ENCODE measurements around the gene PDZD7. TPM values are rescaled to one million over a fixed set of nuclear protein-coding genes. Genes with fewer than 3 reads are reported as not detected.

The PDZD7 gene
- total RNA-seq, 1 donor from 2014 or later = 0.93 TPM

DNA sequence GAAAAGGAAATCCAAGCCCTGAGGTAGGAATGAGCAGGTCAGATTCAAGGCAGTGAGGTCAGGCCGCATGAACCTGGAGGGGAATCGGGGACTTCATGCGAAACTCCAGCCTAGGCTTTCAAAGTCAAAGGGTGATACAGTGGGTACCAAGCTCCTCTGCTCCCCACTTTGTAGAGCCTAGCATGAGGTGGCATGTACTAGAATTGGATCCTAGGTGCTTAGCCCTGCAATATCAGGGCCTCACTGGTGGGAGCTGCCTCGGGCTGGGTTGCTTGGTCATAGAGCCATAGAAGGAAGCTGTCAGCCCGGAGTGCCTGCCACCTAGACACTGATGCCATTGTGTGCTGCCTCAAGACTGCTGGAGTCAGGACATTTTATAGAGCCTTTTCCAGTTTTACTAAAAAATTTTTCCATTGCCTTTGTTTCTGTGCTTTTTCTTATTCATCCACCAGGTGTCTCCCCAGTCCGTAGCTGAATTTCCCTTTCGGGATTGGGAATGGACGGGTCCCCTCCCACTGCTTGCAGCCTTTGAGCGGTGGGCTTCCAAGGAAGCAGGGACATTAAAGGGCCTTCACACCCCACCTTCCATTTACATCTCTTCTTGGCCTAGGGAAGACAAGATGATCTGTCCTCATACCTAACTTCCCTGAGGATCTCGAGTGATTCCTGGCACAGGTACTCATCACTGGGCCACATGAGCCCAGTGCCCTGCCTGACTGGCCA lies 36.8 kb downstream of the PDZD7 start:
- Mint-ChIP-seq H3K4me1 (peaks cover 27% of the 10 kb centered on the region), H3K36me3 (ENCODE audit: low read depth) (peaks cover 43% of the 10 kb centered on the region), H3K27ac (no peak overlapping the region), H3K9me3 (no peaks in the 10 kb centered on the region), H3K4me3 (no peak overlapping the region), H3K27me3 (no peaks in the 10 kb centered on the region)
- DNase-seq = no peak
- intact Hi-C loops (cut with micrococcal nuclease) = no loop called here

DNA sequence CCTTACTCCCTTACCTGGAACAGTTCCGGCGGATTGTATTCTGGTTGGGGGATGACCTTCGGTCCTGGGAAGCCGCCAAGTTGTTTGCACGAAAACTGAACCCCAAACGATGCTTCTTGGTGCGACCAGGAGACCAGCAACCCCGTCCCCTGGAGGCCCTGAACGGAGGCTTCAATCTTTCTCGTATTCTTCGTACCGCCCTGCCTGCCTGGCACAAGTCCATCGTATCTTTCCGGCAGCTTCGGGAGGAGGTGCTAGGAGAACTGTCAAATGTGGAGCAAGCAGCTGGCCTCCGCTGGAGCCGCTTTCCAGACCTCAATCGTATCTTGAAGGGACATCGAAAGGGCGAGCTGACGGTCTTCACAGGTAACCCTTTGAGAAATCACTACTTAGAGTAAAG lies 41.8 kb downstream of the PDZD7 start:
- no peak for DNase-seq
- no peaks in the 10 kb centered on the region for H3K27me3 Mint-ChIP-seq
- no peak overlapping the region for H3K27ac Mint-ChIP-seq
- peak overlapping the region; percentile 95 for H3K4me3 Mint-ChIP-seq
- peaks cover 27% of the 10 kb centered on the region for H3K4me1 Mint-ChIP-seq
- no peaks in the 10 kb centered on the region for H3K9me3 Mint-ChIP-seq
- intact Hi-C loops (cut with micrococcal nuclease) = no loop called here
- H3K36me3 Mint-ChIP-seq (ENCODE audit: low read depth) = peaks cover 45% of the 10 kb centered on the region

DNA sequence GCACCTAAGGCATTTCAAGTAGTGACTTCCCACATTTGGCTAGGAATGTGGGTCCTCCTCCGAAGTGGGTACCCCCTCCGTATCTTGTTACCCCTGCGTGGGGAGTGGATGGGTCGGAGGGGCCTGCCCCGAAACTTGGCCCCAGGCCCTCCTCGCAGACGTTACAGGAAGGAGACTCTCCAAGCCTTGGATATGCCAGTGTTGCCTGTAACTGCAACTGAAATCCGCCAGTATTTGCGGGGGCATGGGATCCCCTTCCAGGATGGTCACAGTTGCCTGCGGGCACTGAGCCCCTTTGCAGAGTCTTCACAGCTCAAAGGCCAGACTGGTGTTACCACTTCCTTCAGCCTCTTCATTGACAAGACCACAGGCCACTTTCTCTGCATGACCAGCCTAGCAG lies 42.8 kb downstream of the PDZD7 start:
- intact Hi-C loops (cut with micrococcal nuclease) = no loop called here
- peaks cover 37% of the 10 kb centered on the region for H3K36me3 Mint-ChIP-seq (ENCODE audit: low read depth)

DNA sequence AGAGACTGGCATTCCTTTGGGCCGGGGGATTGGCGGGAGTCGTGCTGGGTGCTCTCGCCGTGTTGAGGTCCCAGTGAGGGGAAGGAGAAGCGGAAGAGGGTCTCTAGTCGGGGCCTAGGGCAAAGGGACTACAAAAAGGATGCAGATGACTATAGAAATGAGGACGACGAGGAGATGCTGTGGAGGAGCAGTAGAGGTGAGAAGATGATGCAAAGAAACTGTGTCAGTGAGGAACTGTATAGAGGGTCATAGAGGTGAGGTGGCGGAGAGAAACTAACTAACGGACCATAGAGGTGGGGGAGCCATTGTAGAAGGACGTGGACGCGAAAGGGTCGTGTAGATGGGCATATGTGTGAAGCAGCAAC lies 43.3 kb downstream of the PDZD7 start:
- no peak for DNase-seq
- no peaks in the 10 kb centered on the region for H3K27me3 Mint-ChIP-seq
- intact Hi-C loops (cut with micrococcal nuclease) = loop anchor here (1.0 to 2.0 kb wide), 2 partner anchors 10 to 75 kb away; partner anchors contain the start of gene SLF2

More for the DNA sequence above, 42.8 kb downstream of the PDZD7 start:
- H3K27me3 Mint-ChIP-seq = no peaks in the 10 kb centered on the region
- H3K27ac Mint-ChIP-seq = peak overlapping the region; percentile 85
- no peaks in the 10 kb centered on the region for H3K9me3 Mint-ChIP-seq
- DNase-seq = no peak
- peaks cover 27% of the 10 kb centered on the region for H3K4me1 Mint-ChIP-seq
- H3K4me3 Mint-ChIP-seq = peak overlapping the region; percentile 95

DNA sequence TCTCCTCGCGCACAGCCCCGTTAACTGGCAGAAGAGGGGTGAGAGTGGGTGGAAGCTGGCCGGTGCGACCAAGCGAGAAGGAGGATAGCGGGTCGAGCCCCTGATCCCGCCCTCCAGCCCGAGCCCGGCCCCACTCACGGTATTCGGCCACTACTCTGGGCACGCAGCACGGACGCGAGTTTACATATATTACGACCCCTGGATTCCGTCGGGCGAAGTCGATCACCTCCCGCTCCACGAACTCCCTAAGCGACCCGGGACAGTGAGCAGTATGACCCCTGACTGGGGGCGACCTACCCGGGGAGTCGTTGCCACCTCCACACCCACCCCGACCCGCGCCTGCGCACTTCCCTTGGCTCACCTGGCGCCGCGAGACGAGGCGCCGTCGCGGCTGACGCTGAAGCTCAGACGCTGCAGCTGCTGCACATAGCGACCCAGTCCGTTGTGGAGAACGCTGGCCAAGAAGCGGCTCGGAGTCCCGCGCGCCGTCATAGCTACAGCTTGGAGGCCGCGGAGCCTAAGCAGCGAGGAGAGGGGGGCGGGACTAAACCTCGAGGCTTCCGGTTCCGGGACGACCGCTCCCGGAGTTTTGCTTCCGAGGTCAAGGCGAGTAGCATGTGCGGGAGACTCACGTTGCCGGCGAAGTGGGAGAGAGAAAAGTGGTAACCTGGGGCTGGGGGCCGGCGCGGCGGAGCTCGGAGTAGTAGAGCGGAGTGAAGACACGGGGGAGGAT lies 43.8 kb downstream of the PDZD7 start, which contains the start of the genes MRPL43 and TWNK:
Gene MRPL43, minus strand, starts transcription at position 546 of the 733 bp plus-strand sequence. Its CDS starts 54 bp downstream, at position 492.
Gene TWNK, plus strand, starts transcription at position 592 of the 733 bp plus-strand sequence. CDS start 668 bp downstream, outside the sequence.
- Mint-ChIP-seq H3K27me3 (no peaks in the 10 kb centered on the region), H3K27ac (peak within 1 kb of the TSS; percentile 85), H3K4me1 (peaks cover 27% of the 10 kb centered on the region), H3K9me3 (no peaks in the 10 kb centered on the region), H3K36me3 (ENCODE audit: low read depth) (peaks cover 33% of the 10 kb centered on the region), H3K4me3 (peak within 1 kb of the TSS; percentile 95)
- intact Hi-C loops (cut with micrococcal nuclease) = loop anchor here (1.0 to 2.0 kb wide), 2 partner anchors 10 to 74 kb away; partner anchors contain the start of gene SLF2
- peak; percentile 96 for DNase-seq

More for the DNA sequence above, 43.3 kb downstream of the PDZD7 start:
- Mint-ChIP-seq H3K36me3 (ENCODE audit: low read depth) (peaks cover 36% of the 10 kb centered on the region), H3K4me1 (peaks cover 27% of the 10 kb centered on the region), H3K9me3 (no peaks in the 10 kb centered on the region), H3K4me3 (peak overlapping the region; percentile 95), H3K27ac (peak overlapping the region; percentile 85)

DNA sequence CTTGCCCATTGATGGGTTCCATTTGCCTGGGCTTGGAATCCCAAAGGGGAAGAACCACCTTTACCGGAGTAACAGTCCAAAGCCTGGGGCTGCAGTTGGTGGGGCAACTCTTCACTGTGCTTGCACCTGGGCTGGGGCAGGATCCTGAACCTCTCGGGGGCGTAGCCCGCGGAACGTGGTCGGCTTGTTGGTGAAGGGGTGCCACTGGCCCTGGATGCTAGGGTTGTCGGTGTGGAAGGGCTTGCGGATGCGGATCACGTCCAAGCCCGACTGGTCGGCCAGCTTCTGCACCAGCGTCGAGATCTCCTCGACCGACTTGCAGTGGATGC lies 44.3 kb downstream of the PDZD7 start:
- Mint-ChIP-seq H3K9me3 (no peaks in the 10 kb centered on the region), H3K4me3 (peak overlapping the region; percentile 95), H3K4me1 (peaks cover 27% of the 10 kb centered on the region), H3K27me3 (no peaks in the 10 kb centered on the region), H3K36me3 (ENCODE audit: low read depth) (peaks cover 33% of the 10 kb centered on the region), H3K27ac (peak overlapping the region; percentile 85)
- intact Hi-C loops (cut with micrococcal nuclease) = loop anchor here (2.0 kb wide), 1 partner anchor 74 kb away; the partner anchor contains the start of gene SLF2
- no peak for DNase-seq

DNA sequence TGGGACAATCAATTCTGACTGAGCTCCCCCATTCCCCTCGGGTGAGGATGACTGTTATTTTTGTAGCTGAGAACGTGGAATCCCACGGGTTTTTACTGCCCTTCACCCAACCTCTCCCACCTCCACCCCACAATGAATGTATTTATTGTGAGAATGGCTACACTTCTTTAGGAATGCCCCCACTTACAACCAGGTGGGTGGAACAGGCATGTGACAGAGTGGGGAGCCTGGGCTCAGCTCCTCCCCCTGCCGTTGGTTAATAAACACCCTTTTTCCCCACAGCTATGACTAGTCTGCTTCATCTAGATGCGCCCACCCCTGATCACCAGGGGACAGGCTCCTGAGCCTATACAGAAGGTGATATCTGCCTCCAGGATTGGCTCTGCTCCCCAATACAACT lies 45.6 kb downstream of the PDZD7 start:
- H3K9me3 Mint-ChIP-seq = no peaks in the 10 kb centered on the region
- no peaks in the 10 kb centered on the region for H3K27me3 Mint-ChIP-seq
- DNase-seq = no peak
- no peak overlapping the region for H3K27ac Mint-ChIP-seq
- peaks cover 22% of the 10 kb centered on the region for H3K4me1 Mint-ChIP-seq
- H3K36me3 Mint-ChIP-seq (ENCODE audit: low read depth) = peaks cover 21% of the 10 kb centered on the region
- H3K4me3 Mint-ChIP-seq = peak overlapping the region; percentile 38
- intact Hi-C loops (cut with micrococcal nuclease) = no loop called here

DNA sequence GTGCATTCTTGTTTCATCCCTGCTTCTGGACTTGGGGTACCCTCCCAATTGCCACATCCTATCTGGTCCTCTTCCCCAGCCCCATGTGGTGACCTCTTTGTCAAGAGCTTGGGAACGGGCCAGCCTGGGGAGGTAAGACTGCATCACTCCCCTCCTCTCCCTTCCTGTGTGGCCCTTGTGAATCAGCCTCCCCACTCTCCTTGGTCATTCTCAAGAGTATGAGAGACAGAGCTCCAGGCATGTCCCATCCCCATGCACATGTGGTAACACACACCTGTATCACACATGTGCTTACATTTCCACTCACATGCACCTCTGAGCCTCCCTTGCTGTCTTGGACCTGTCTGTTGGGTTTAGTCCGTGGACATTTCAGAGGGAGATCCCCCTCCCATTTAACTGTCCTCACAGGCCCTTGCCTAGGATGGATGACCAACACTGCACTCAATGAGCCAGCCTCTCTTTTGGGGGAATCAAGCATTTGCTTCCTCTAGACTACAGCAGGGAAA lies 46.2 kb downstream of the PDZD7 start:
- H3K36me3 Mint-ChIP-seq (ENCODE audit: low read depth) = peaks cover 18% of the 10 kb centered on the region
- H3K4me1 Mint-ChIP-seq = peaks cover 21% of the 10 kb centered on the region
- intact Hi-C loops (cut with micrococcal nuclease) = no loop called here
- no peaks in the 10 kb centered on the region for H3K27me3 Mint-ChIP-seq
- H3K4me3 Mint-ChIP-seq = no peak overlapping the region
- H3K9me3 Mint-ChIP-seq = no peaks in the 10 kb centered on the region
- no peak for DNase-seq
- no peak overlapping the region for H3K27ac Mint-ChIP-seq

DNA sequence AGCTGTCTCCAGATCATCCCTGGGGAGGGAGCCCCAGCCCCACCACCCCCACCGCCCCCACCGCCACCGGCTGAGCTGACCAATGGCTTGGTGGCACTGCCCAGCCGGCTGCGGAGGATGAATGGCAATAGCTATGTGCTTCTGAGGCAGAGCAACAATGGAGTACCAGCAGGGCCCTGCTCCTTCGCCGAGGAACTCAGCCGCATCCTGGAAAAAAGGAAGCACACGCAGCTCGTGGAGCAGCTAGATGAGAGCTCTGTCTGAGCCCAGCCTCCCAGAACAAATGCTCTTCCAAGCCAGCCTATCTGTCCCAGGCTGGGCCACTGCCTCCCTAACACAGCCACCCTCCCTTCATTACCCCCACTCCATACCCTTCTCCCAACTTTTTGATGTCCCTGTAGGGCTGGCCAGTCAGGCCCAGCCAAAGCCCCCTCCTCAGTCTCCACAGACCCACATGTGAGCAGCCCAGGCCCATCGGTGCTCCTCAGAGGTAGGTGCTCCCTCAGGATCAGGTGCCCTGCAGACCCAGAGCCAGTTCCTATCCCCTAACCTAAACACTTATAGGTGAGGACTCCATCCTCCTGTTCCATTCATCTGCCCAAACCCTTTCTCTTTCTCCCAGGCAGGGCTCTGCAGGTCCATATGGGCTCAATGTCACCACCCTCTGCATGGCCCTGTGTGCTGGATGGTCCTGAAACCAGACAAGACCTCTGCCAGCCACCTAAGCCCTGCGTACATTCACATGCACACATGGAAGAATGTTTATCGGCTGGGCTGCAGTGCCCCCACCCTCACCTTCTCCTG lies 46.9 kb downstream of the PDZD7 start:
- no peaks in the 10 kb centered on the region for H3K9me3 Mint-ChIP-seq
- no peak overlapping the region for H3K27ac Mint-ChIP-seq
- H3K36me3 Mint-ChIP-seq (ENCODE audit: low read depth) = peaks cover 11% of the 10 kb centered on the region
- intact Hi-C loops (cut with micrococcal nuclease) = no loop called here
- no peaks in the 10 kb centered on the region for H3K27me3 Mint-ChIP-seq
- peaks cover 19% of the 10 kb centered on the region for H3K4me1 Mint-ChIP-seq
- no peak overlapping the region for H3K4me3 Mint-ChIP-seq
- no peak for DNase-seq

DNA sequence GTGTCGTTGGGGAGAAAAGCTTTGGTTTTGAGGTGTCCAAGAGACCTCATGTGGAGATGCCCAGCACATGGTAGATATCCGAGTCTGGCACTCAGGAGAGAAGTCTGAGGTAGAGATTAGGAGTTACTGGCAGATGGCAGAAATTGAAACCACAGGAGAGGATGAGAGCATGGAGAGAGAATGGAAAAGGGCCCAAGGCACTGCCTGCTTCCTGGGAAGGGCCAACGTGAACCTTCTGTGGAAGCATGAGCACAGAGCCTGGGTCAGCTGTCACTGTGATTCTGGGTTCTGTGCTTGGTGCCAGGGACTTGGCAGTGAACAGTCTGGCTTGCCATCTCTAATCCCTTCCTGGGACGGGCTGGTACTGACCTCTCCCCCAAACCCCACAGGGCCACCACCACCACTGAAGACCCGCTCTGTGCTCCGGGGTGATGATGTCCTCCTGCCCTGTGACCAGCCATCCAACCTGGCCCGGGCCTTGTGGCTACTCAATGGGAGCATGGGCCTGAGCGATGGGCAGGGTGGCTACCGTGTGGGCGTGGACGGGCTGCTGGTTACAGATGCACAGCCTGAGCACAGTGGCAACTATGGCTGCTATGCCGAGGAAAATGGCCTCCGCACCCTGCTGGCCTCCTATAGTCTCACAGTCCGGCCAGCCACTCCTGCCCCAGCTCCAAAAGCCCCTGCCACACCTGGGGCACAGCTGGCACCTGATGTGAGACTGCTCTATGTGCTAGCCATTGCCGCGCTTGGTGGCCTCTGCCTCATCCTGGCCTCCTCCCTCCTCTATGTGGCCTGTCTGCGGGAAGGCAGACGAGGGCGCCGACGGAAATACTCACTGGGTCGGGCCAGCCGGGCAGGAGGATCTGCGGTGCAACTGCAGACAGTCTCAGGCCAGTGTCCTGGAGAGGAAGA lies 47.8 kb downstream of the PDZD7 start:
- DNase-seq = no peak
- Mint-ChIP-seq H3K36me3 (ENCODE audit: low read depth) (peaks cover 11% of the 10 kb centered on the region), H3K4me3 (no peak overlapping the region), H3K27ac (no peak overlapping the region), H3K27me3 (no peaks in the 10 kb centered on the region), H3K4me1 (peaks cover 19% of the 10 kb centered on the region), H3K9me3 (no peaks in the 10 kb centered on the region)
- intact Hi-C loops (cut with micrococcal nuclease) = no loop called here

DNA sequence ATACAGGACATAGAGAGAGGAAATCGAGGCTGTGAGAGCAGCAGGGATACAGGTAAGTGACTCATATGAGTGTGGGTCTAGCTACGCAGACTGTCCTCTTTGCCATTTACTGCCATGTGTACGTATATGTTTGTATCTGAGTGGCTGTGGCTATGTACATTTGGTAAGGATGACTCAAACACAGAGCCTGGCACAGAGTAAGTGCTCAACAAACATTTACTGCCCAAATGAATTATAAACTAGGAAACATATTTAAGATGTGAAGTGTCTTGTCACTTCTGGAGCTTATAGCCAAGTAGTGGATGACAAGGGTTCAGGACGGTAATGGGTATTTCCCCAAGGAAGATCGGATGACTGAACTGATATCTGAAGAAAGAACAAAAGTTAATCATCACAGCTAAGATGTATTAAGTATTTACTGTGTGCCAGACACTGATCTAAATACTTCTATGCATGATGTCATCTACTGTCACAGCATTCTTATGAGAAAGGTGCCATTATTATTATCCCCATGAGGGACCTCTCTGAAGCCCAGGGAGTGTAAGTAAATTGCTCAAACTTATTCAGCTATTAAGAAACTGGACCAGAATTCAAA lies 49.7 kb downstream of the PDZD7 start:
- no peak for DNase-seq
- intact Hi-C loops (cut with micrococcal nuclease) = no loop called here
- H3K27ac Mint-ChIP-seq = no peak overlapping the region

DNA sequence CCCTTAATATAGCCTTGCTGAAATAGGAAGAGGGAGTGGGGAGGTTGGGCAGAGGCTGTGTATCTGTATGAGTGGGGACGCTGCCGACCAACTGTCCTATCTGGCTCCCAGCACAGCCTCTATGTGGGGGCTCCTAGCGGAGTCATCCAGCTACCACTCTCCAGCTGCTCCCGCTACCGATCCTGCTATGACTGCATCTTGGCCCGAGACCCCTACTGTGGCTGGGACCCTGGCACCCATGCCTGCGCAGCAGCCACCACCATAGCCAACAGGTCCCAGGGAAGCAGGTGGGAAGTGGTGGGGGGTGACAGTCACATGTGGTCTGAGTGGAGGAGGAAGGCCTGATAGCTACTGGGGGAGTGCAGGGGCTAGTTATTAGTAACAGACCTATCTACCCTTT lies 50.2 kb downstream of the PDZD7 start:
- DNase-seq = no peak
- peaks cover 4% of the 10 kb centered on the region for H3K36me3 Mint-ChIP-seq (ENCODE audit: low read depth)
- H3K9me3 Mint-ChIP-seq = no peaks in the 10 kb centered on the region
- peaks cover 7% of the 10 kb centered on the region for H3K4me1 Mint-ChIP-seq
- no peak overlapping the region for H3K27ac Mint-ChIP-seq
- no peaks in the 10 kb centered on the region for H3K27me3 Mint-ChIP-seq
- no peak overlapping the region for H3K4me3 Mint-ChIP-seq
- intact Hi-C loops (cut with micrococcal nuclease) = no loop called here

More for the DNA sequence above, 49.7 kb downstream of the PDZD7 start:
- Mint-ChIP-seq H3K36me3 (ENCODE audit: low read depth) (peaks cover 4% of the 10 kb centered on the region), H3K27me3 (no peaks in the 10 kb centered on the region), H3K9me3 (no peaks in the 10 kb centered on the region), H3K4me3 (no peak overlapping the region), H3K4me1 (peaks cover 11% of the 10 kb centered on the region)
